ENCODE results near the gene HPS5. TPM values are rescaled to one million over a fixed set of nuclear protein-coding genes. Genes with fewer than 3 reads are reported as not detected.
A peak's percentile ranks its signal among the peaks of the same experiment; 100 is the strongest.

HPS5 gene
- total and polyA plus RNA-seq, 2 of the 13 experiments (the other 11 are each of a cell fraction or from before 2014, with no cell fraction given) = 6.6 to 25.5 TPM

GRCh38 chr11:18321969-18322711, at the start of gene HPS5, which contains the start of gene GTF2H1 (continued):
- TF ChIP-seq ZBTB2 (CRISPR knock-in tag; IDR thresholded peaks at IDR 0.05; ENCODE audit: low read depth) (peak; percentile 73; the same call in 1 of the 2 replicates), ZBTB39 (CRISPR knock-in tag; IDR thresholded peaks at IDR 0.05) (no peak), ZFP36L1 (CRISPR knock-in tag; IDR thresholded peaks at IDR 0.05) (peak; percentile 92), SP140L (CRISPR knock-in tag; IDR thresholded peaks at IDR 0.05; ENCODE audit: borderline replicate concordance) (peak; percentile 35; the same call in 1 of the 2 replicates), NFYC (CRISPR knock-in tag; IDR thresholded peaks at IDR 0.05) (peak; percentile 22; the same call in 1 of the 2 replicates), SATB2 (CRISPR knock-in tag; IDR thresholded peaks at IDR 0.05) (no peak), ZNF747 (CRISPR knock-in tag; IDR thresholded peaks at IDR 0.05; ENCODE audit: borderline replicate concordance) (peak; percentile 85), MXD4 (CRISPR knock-in tag; IDR thresholded peaks at IDR 0.05) (peak; percentile 94), RFXAP (CRISPR knock-in tag; IDR thresholded peaks at IDR 0.05; ENCODE audit: borderline replicate concordance) (peak; percentile 87; the same call in 1 of the 2 replicates), RORA (CRISPR knock-in tag; IDR thresholded peaks at IDR 0.05) (no peak), ZNF280D (CRISPR knock-in tag; IDR thresholded peaks at IDR 0.05) (peak; percentile 59; the same call in 1 of the 2 replicates), ZNF292 (CRISPR knock-in tag; IDR thresholded peaks at IDR 0.05; ENCODE audit: borderline replicate concordance, low read depth) (no peak), ZSCAN9 (CRISPR knock-in tag; IDR thresholded peaks at IDR 0.05; ENCODE audit: borderline replicate concordance) (peak; percentile 95), MZF1 (CRISPR knock-in tag; IDR thresholded peaks at IDR 0.05; ENCODE audit: borderline replicate concordance) (0 out of 2 replicates have a peak, but pooled peaks have one; percentile 16), ZZZ3 (CRISPR knock-in tag; IDR thresholded peaks at IDR 0.05; ENCODE audit: borderline replicate concordance) (peak; percentile 91; the same call in 1 of the 2 replicates), THAP11 (CRISPR knock-in tag; IDR thresholded peaks at IDR 0.05) (peak; percentile 91), NCOR1 (IDR thresholded peaks at IDR 0.05; ENCODE audit: borderline replicate concordance, low read length) (peak; percentile 60; the same call in 1 of the 2 replicates), TEAD3 (CRISPR knock-in tag; optimal IDR thresholded peaks at IDR 0.05; ENCODE audit: borderline replicate concordance) (peak; percentile 78)
